ENCODE data around the gene ADAMTS17.

ADAMTS17 gene

DNA sequence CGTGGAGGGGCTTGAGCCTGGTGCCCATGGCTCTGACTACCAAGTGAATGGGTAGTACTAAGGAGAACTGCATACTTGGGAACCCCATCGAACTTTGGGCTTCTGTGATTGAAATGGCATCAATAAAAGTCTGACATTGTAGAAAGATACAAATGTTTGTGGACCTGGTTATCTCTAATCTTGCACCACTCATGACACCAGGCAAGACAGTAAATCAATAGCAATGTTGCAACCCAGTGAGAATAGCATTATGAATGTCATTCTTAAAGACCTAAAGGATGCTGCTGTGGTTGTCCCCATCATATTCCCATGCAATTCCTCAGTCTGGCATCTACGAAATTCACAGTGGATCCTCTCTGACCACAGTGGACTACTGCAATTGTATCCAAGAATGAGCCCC is 375.0 kb downstream of the ADAMTS17 start:
- Histone ChIP-seq H3K9ac (ENCODE audit: low read depth, low read length, poor library complexity, severe bottlenecking) (no peak overlapping the region), H2AFZ (ENCODE audit: low read length) (no peak overlapping the region), H3K36me3 (ENCODE audit: insufficient read depth, low read length) (no peaks in the 10 kb centered on the region), H3F3A (ENCODE audit: low read depth) (no peaks in the 10 kb centered on the region), H3K79me2 (ENCODE audit: insufficient read depth, low read length) (no peaks in the 10 kb centered on the region), H3K9me3 (ENCODE audit: insufficient read depth, low read depth, low read length) (no peaks in the 10 kb centered on the region), H4K20me1 (ENCODE audit: insufficient read depth, low read length, poor library complexity, severe bottlenecking) (no peaks in the 10 kb centered on the region), H3K27me3 (ENCODE audit: insufficient read depth, low read length, poor library complexity, severe bottlenecking) (no peaks in the 10 kb centered on the region), H3K9me2 (replicated peaks; ENCODE audit: low read depth, low read length) (no peaks in the 10 kb centered on the region), H3K4me1 (ENCODE audit: insufficient read depth, low read length, poor library complexity, severe bottlenecking) (no peaks in the 10 kb centered on the region), H3K4me3 (ENCODE audit: low read length, poor library complexity, severe bottlenecking) (no peak overlapping the region), H3K4me2 (ENCODE audit: low read depth, low read length, poor library complexity, severe bottlenecking) (no peak overlapping the region)
- TF ChIP-seq CTCF (conservative IDR thresholded peaks at IDR 0.05; ENCODE audit: low read length) (no peak), EZH2phosphoT487 (IDR thresholded peaks at IDR 0.05; ENCODE audit: borderline replicate concordance) (no peak)

- Histone ChIP-seq H2AFZ (ENCODE audit: low read length) (no peak overlapping the region), H3K9ac (ENCODE audit: low read depth, low read length, poor library complexity, severe bottlenecking) (no peak overlapping the region), H3K4me1 (ENCODE audit: insufficient read depth, low read length, poor library complexity, severe bottlenecking) (no peaks in the 10 kb centered on the region), H3K27me3 (ENCODE audit: insufficient read depth, low read length, poor library complexity, severe bottlenecking) (no peaks in the 10 kb centered on the region), H3F3A (ENCODE audit: low read depth) (no peaks in the 10 kb centered on the region), H4K20me1 (ENCODE audit: insufficient read depth, low read length, poor library complexity, severe bottlenecking) (no peaks in the 10 kb centered on the region), H3K79me2 (ENCODE audit: insufficient read depth, low read length) (no peaks in the 10 kb centered on the region), H3K4me3 (ENCODE audit: low read length, poor library complexity, severe bottlenecking) (no peak overlapping the region), H3K9me2 (replicated peaks; ENCODE audit: low read depth, low read length) (no peaks in the 10 kb centered on the region), H3K9me3 (ENCODE audit: insufficient read depth, low read depth, low read length) (no peaks in the 10 kb centered on the region), H3K4me2 (ENCODE audit: low read depth, low read length, poor library complexity, severe bottlenecking) (no peak overlapping the region), H3K36me3 (ENCODE audit: insufficient read depth, low read length) (no peaks in the 10 kb centered on the region)
- TF ChIP-seq CTCF (conservative IDR thresholded peaks at IDR 0.05; ENCODE audit: low read length) (no peak), EZH2phosphoT487 (IDR thresholded peaks at IDR 0.05; ENCODE audit: borderline replicate concordance) (no peak)
Measured at GRCh38 chr15:99965376-99965775, 376.4 kb downstream of the ADAMTS17 start.

- H3K79me2 ChIP-seq (ENCODE audit: insufficient read depth, low read length), result no peaks in the 10 kb centered on the region
Measured at GRCh38 chr15:99963976-99964375, 377.8 kb downstream of the ADAMTS17 start.

More at GRCh38 chr15:99963976-99964375, 377.8 kb downstream of the ADAMTS17 start:
- no peaks in the 10 kb centered on the region for H3K9me2 ChIP-seq (replicated peaks; ENCODE audit: low read depth, low read length)
- H3K27me3 ChIP-seq (ENCODE audit: insufficient read depth, low read length, poor library complexity, severe bottlenecking), result no peaks in the 10 kb centered on the region
- H3K4me3 ChIP-seq (ENCODE audit: low read length, poor library complexity, severe bottlenecking), result no peak overlapping the region
- no peaks in the 10 kb centered on the region for H3F3A ChIP-seq (ENCODE audit: low read depth)
- H3K9me3 ChIP-seq (ENCODE audit: insufficient read depth, low read depth, low read length), result no peaks in the 10 kb centered on the region
- H2AFZ ChIP-seq (ENCODE audit: low read length), result no peak overlapping the region
- H3K36me3 ChIP-seq (ENCODE audit: insufficient read depth, low read length), result no peaks in the 10 kb centered on the region
- H4K20me1 ChIP-seq (ENCODE audit: insufficient read depth, low read length, poor library complexity, severe bottlenecking), result no peaks in the 10 kb centered on the region
- no peak overlapping the region for H3K4me2 ChIP-seq (ENCODE audit: low read depth, low read length, poor library complexity, severe bottlenecking)
- TF ChIP-seq EZH2phosphoT487 (IDR thresholded peaks at IDR 0.05; ENCODE audit: borderline replicate concordance), result no peak
- no peak for TF ChIP-seq CTCF (conservative IDR thresholded peaks at IDR 0.05; ENCODE audit: low read length)
- no peak overlapping the region for H3K9ac ChIP-seq (ENCODE audit: low read depth, low read length, poor library complexity, severe bottlenecking)
- no peaks in the 10 kb centered on the region for H3K4me1 ChIP-seq (ENCODE audit: insufficient read depth, low read length, poor library complexity, severe bottlenecking)
